ENCODE data around the gene GYG2.
"Not testable (repeated sequence)": the region's sequence is repeated elsewhere in the genome, so short reads cannot be mapped to it uniquely, and the experiment has no call there.

The GYG2 gene

GRCh38 chrX:2910109-2910508 is 81.4 kb downstream of the GYG2 start:
- no peak for DNase-seq

GRCh38 chrX:2913118-2913517 is 84.4 kb downstream of the GYG2 start:
- no peak for DNase-seq

DNA sequence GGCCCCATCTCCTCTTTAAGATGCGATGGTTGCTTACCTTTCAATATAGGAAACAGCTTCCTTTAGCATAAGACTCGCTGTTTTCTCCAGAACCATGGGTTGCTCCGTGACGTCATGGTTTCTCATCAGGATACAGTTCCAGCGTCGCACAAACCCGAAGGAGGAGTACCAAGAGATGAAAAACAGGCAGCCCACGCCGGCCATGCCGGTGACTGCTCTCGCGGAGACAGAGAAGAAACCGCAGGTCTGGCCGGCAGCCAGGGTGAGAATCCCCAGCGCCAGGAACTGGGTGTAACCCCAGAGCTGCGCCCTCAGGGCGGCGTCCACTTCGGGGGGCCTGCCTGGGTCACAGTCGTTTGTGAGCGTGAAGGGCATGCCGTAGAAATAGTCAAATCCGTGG is 89.0 kb downstream of the GYG2 start:
- no peak for DNase-seq

DNA sequence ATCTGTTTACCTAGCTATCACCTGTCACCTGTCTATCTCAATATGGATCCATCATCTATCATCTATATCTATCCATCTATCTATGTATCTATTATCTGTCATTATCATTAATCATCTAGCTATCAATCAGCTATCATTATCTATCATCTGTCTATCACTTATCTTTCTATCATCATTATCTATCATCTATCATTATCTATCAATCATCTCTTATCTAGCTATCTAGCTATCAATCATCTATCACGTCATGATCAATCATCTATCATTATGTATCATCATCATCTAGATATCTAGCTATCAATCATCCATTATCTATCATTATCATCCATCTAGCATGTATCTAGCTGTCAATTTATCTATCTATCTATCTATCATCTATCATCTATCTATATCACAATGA is 92.5 kb downstream of the GYG2 start:
- DNase-seq = no peak

GRCh38 chrX:2921750-2922149 is 93.0 kb downstream of the GYG2 start:
- DNase-seq = no peak

DNA sequence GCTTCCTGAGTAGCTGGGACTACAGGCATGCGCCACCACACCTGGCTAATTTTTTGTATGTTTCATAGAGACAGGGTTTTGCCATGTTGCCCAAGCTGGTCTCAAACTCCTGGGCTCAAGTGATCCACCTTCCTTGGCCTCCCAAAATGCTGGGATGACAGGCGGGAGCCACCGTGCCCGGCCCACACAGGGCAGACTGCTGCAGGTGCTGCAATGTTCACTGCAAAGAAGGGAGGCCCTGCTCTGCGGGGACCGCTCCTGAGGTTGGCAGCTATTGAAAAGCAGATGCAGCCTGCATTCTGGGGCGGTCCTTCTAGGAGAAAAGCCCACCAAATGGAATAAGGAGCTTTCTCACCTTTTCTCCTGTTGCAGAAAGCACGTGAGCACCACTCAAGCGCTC is 95.4 kb downstream of the GYG2 start:
- DNase-seq = no peak

DNA sequence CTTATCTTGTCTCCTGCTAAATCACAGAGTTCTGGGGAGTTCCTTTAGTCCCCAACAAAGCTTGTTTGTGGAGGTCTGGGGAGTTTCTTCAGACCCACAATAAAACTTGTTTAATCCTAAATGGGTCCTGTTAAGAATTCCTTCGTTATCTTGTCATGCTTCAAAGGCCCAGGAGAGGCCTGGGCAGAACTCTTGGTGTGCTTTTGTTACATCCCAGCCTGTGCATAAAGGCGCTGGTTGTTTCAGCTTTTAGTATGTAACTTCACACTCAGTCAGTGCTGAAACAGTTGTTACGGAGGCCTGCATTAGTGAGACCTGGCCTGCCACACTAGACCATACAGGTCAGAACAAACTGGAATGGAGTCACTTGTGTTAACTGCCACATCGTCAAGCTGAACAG is 97.5 kb downstream of the GYG2 start:
- not testable (repeated sequence) for DNase-seq

DNA sequence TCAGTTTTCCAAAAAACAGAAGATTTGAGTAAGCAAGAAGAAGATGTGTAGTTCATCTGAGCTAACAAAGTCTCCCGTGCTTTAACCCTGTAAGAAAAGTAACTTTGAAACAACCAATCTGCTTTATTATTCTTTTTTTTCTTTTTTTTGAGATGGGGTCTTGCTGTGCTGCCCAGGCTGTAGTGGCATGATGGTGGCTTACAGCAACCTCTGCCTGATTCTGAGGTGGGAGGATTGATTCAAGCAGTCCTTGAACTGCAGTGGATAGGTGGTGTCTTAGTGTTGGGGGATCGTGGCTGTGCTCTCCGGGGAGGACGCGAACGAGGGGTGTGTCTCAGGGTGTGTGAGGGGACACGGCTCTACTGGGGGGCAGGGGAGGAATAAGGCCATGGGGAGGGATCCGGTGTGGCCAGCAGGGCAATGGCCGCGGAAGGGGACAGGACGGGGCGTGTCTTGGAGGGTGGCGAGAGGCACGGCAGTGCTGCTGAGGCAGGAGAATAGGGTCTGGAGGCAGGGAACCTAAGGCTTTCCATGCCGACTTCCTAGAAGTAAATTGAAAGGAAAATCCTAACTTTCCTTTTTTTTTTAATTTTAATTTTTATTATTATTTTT is 98.0 kb downstream of the GYG2 start:
- DNase-seq = no peak

DNA sequence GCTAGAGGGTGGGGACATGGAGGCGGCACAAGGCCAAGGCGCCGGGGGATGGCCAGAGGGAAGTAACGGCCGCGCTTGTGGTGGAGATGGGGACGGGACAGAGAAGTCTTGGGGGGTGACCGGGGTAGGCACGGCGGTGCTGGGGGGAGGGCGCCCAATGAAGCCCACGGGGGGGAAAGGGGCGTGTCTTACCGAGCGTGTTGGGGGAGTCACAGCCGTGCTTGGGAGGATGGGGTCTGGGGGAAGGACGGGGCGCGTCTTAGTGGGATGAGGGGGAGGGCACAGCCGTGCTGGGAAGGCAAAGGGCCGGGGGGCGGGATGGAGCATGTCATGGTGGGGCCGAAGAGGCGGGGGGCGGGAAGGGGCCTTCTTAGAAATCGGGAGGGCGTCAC is 99.5 kb downstream of the GYG2 start:
- DNase-seq = peak; percentile 5

GRCh38 chrX:2928583-2929434 is 100.1 kb downstream of the GYG2 start, which contains the start of gene ARSD:
Gene ARSD (minus strand): TSS chrX:2929339. CDS start chrX:2929275, 64 bp downstream.
- peak; percentile 69 for DNase-seq

GRCh38 chrX:2931155-2931554 is 102.4 kb downstream of the GYG2 start:
- no peak for DNase-seq

DNA sequence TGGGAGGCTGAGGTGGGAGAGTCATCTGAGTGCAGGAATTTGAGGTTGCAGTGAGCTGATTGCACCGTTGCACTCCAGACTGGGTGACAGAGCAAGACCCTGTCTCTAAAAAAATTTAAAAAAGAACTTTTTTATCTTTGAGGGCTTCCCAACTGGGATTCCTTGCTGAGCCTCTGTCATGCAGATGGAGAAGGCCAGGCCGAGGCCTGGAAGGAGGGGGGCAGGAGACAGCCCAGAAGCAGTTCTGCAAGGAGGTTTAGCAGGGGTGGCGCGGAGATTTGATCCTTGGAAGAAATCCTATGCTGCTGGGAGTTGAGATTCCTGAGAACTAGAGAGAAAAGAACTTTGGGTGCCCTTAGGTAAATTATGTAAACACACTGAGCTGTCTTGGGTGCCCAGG is 102.9 kb downstream of the GYG2 start:
- no peak for DNase-seq
